Measurements from ENCODE around the gene CEACAM20. TPM values are rescaled to one million over a fixed set of nuclear protein-coding genes. Genes with fewer than 3 reads are reported as not detected.

The CEACAM20 gene
- total RNA-seq, 4 donors from 2014 or later, result 0.40 to 2.9 TPM; not detected in 2

- Histone ChIP-seq H3K9me3 (no peaks in the 10 kb centered on the region), H3K4me3 (no peak overlapping the region), H3K4me1 (no peaks in the 10 kb centered on the region), H3K27me3 (no peaks in the 10 kb centered on the region), H3K27ac (no peak overlapping the region), H3K36me3 (no peaks in the 10 kb centered on the region)
- intact Hi-C loops (cut with DNase I; ENCODE audit: low total_unique reads), result no loop called here
- TF ChIP-seq CTCF (IDR thresholded peaks at IDR 0.05) (no peak), POLR2A (IDR thresholded peaks at IDR 0.05) (no peak)
- no peak for DNase-seq
These were observed 44.2 kb upstream of the CEACAM20 start for GRCh38 chr19:44573627-44574026.

GRCh38 chr19:44573183-44573582 lies 43.7 kb upstream of the CEACAM20 start:
- DNase-seq, result no peak
- no peak for TF ChIP-seq POLR2A (IDR thresholded peaks at IDR 0.05)
- no peak for TF ChIP-seq CTCF (IDR thresholded peaks at IDR 0.05)
- Histone ChIP-seq H3K4me3 (no peak overlapping the region), H3K9me3 (no peaks in the 10 kb centered on the region), H3K4me1 (no peaks in the 10 kb centered on the region), H3K27ac (no peak overlapping the region), H3K36me3 (no peaks in the 10 kb centered on the region), H3K27me3 (no peaks in the 10 kb centered on the region)
- intact Hi-C loops (cut with DNase I; ENCODE audit: low total_unique reads), result no loop called here

GRCh38 chr19:44572581-44572900 lies 43.1 kb upstream of the CEACAM20 start:
- H3K27me3 ChIP-seq, result no peaks in the 10 kb centered on the region
- no peak for TF ChIP-seq CTCF (IDR thresholded peaks at IDR 0.05)
- TF ChIP-seq POLR2A (IDR thresholded peaks at IDR 0.05), result no peak
- no peaks in the 10 kb centered on the region for H3K9me3 ChIP-seq
- H3K4me3 ChIP-seq, result no peak overlapping the region
- no peak overlapping the region for H3K27ac ChIP-seq
- H3K4me1 ChIP-seq, result no peaks in the 10 kb centered on the region
- no peak for DNase-seq
- no peaks in the 10 kb centered on the region for H3K36me3 ChIP-seq
- intact Hi-C loops (cut with DNase I; ENCODE audit: low total_unique reads), result no loop called here

- Histone ChIP-seq H3K9me3 (no peaks in the 10 kb centered on the region), H3K27me3 (no peaks in the 10 kb centered on the region), H3K4me1 (no peaks in the 10 kb centered on the region), H3K4me3 (no peak overlapping the region), H3K36me3 (no peaks in the 10 kb centered on the region), H3K27ac (no peak overlapping the region)
- TF ChIP-seq POLR2A (IDR thresholded peaks at IDR 0.05) (no peak), CTCF (IDR thresholded peaks at IDR 0.05) (no peak)
- no peak for DNase-seq
- intact Hi-C loops (cut with DNase I; ENCODE audit: low total_unique reads), result no loop called here
These were observed 42.5 kb upstream of the CEACAM20 start for GRCh38 chr19:44571830-44572580.

GRCh38 chr19:44570984-44571684 lies 41.7 kb upstream of the CEACAM20 start:
- Histone ChIP-seq H3K9me3 (no peaks in the 10 kb centered on the region), H3K4me1 (no peaks in the 10 kb centered on the region), H3K27me3 (no peaks in the 10 kb centered on the region), H3K27ac (no peak overlapping the region), H3K36me3 (no peaks in the 10 kb centered on the region), H3K4me3 (no peak overlapping the region)
- DNase-seq, result peak in 1 of 2 donors; percentile 36
- TF ChIP-seq CTCF (IDR thresholded peaks at IDR 0.05), result peak; percentile 35 to 70 (median 54)
- no peak for TF ChIP-seq POLR2A (IDR thresholded peaks at IDR 0.05)
- intact Hi-C loops (cut with DNase I; ENCODE audit: low total_unique reads), result no loop called here
